C4-2B (cell line): ENCODE measurements around the gene PLCB4.

Experiments used
- H3K27ac ChIP-seq: fragments of 450-650 bp; 2 replicates; pipeline ENCODE4 v1.5.1; 2017
- CTCF ChIP-seq: fragments of 450-650 bp; conservative IDR thresholded peaks from 2 replicates; pipeline ENCODE4 v1.5.1; 2017; ENCODE audit warnings: mild to moderate bottlenecking
- ZFX ChIP-seq: fragments of 450-650 bp; IDR thresholded peaks from 2 replicates; pipeline ENCODE4 v1.6.1; 2017

The PLCB4 gene

GRCh38 chr20:9129756-9130155 is 60.9 kb downstream of the PLCB4 start:
- no peak for TF ChIP-seq ZFX
- TF ChIP-seq CTCF: no peak

GRCh38 chr20:9130521-9130920 is 61.6 kb downstream of the PLCB4 start:
- no peak overlapping the region for H3K27ac ChIP-seq
- no peak for TF ChIP-seq CTCF
- no peak for TF ChIP-seq ZFX

More at GRCh38 chr20:9129756-9130155, 60.9 kb downstream of the PLCB4 start:
- H3K27ac ChIP-seq: no peak overlapping the region

GRCh38 chr20:9131841-9132240 is 63.0 kb downstream of the PLCB4 start:
- H3K27ac ChIP-seq: no peak overlapping the region
- TF ChIP-seq ZFX (no peak), CTCF (no peak)

GRCh38 chr20:9134346-9134745 is 65.5 kb downstream of the PLCB4 start:
- H3K27ac ChIP-seq: no peak overlapping the region
- TF ChIP-seq CTCF (no peak), ZFX (no peak)

GRCh38 chr20:9136114-9136513 is 67.2 kb downstream of the PLCB4 start:
- no peak overlapping the region for H3K27ac ChIP-seq
- TF ChIP-seq CTCF (no peak), ZFX (no peak)

GRCh38 chr20:9137001-9137400 is 68.1 kb downstream of the PLCB4 start:
- no peak for TF ChIP-seq ZFX
- TF ChIP-seq CTCF: no peak
- H3K27ac ChIP-seq: no peak overlapping the region

GRCh38 chr20:9139106-9139833 is 70.4 kb downstream of the PLCB4 start:
- no peak overlapping the region for H3K27ac ChIP-seq
- TF ChIP-seq CTCF (no peak), ZFX (no peak)
